ENCODE results near the gene SLC12A8. TPM values are rescaled to one million over a fixed set of nuclear protein-coding genes. Genes with fewer than 3 reads are reported as not detected.

SLC12A8 gene, protein sequence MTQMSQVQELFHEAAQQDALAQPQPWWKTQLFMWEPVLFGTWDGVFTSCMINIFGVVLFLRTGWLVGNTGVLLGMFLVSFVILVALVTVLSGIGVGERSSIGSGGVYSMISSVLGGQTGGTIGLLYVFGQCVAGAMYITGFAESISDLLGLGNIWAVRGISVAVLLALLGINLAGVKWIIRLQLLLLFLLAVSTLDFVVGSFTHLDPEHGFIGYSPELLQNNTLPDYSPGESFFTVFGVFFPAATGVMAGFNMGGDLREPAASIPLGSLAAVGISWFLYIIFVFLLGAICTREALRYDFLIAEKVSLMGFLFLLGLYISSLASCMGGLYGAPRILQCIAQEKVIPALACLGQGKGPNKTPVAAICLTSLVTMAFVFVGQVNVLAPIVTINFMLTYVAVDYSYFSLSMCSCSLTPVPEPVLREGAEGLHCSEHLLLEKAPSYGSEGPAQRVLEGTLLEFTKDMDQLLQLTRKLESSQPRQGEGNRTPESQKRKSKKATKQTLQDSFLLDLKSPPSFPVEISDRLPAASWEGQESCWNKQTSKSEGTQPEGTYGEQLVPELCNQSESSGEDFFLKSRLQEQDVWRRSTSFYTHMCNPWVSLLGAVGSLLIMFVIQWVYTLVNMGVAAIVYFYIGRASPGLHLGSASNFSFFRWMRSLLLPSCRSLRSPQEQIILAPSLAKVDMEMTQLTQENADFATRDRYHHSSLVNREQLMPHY
- 21.8 and 21.9 TPM in 2 replicates for total RNA-seq

GRCh38 chr3:125212509-125213363 is at the start of gene SLC12A8:
Gene SLC12A8, minus strand, starts transcription at chr3:125212748. Its CDS starts 1,399 bp downstream, at chr3:125211349.

DNA sequence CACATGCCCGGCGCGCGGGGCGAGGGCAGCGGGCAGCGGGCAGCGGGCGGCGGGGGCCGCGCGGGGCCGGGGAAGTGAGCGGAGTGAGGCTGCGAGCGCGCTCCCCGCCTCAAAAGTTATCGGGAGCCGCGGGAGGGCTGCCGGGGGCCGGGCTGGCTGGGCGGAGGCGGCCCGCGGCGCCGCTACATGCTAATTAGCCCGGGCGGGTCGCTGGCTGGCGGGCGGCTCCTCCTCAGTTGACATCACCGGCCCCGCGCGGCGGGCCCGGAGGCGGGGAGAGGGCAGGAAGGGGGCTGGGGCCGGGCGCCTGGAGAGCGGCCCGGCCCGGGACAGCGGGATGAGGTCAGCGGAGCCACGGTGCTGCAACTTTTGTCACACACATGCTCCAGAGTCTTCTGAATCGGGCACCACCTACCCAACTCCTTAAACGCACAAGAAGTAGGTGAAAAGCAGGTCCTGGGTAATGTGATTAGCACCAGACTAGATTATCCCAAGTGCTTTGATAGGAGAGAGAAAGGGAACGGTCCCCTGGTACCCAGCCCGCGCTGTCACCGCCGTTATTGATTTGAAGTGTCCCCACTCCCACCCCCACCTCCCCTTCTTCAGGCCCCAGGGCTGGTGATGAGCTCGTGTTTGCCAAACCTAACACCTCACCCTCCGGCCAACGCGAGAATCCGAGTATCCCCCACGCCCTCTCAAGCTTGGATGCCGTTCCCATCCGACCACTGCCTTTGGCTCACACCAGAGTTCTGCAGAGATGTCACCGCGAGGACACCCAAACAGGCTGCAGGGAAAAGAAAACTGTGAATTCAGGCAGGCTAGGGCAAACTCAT is 156.4 kb downstream of the SLC12A8 start, which contains the start of gene HEG1:
HEG1 (minus strand) TSS at position 85 of the 833 bp plus-strand sequence. CDS start 107 bp downstream, outside the sequence.

Other genes starting within 250 kb of the SLC12A8 start
- gene HEG1, start 156.8 kb downstream of the SLC12A8 start, total RNA-seq = 63.4 and 92.9 TPM in 2 replicates
- 15.3 and 18.6 TPM in 2 replicates for gene ZNF148, start 162.6 kb upstream of the SLC12A8 start, total RNA-seq

Measured in myometrial cell (primary cell).